ENCODE data around the gene SPATA25.
"Not testable (repeated sequence)": the region's sequence is repeated elsewhere in the genome, so short reads cannot be mapped to it uniquely, and the experiment has no call there.

SPATA25 gene

GRCh38 chr20:45887346-45887715 lies at the start of gene SPATA25:
SPATA25 (minus strand) TSS chr20:45887622; CDS start chr20:45887590, 32 bp downstream.
- DNase-seq (ENCODE audit: low spot score): no peak

- DNase-seq (ENCODE audit: low spot score): peak; percentile 41
These were observed 48.1 kb upstream of the SPATA25 start for GRCh38 chr20:45935416-45936046.

- peak; percentile 98 for DNase-seq (ENCODE audit: low spot score)
These were observed 47.4 kb upstream of the SPATA25 start, which contains the start of gene PCIF1 for GRCh38 chr20:45934586-45935415. PCIF1 (plus strand) TSS chr20:45934683; CDS start chr20:45939000, 4,317 bp downstream.

- peak; percentile 78 for DNase-seq (ENCODE audit: low spot score)
These were observed 46.7 kb upstream of the SPATA25 start for GRCh38 chr20:45934046-45934585.

GRCh38 chr20:45933266-45934045 lies 46.0 kb upstream of the SPATA25 start:
- peak; percentile 84 for DNase-seq (ENCODE audit: low spot score)

GRCh38 chr20:45931680-45932079 lies 44.3 kb upstream of the SPATA25 start:
- DNase-seq (ENCODE audit: low spot score): not testable (repeated sequence)

GRCh38 chr20:45927071-45927878 lies 39.9 kb upstream of the SPATA25 start:
- DNase-seq (ENCODE audit: low spot score): no peak

- no peak for DNase-seq (ENCODE audit: low spot score)
These were observed 39.3 kb upstream of the SPATA25 start for GRCh38 chr20:45926731-45927070.

GRCh38 chr20:45925821-45926506 lies 38.5 kb upstream of the SPATA25 start:
- no peak for DNase-seq (ENCODE audit: low spot score)

- DNase-seq (ENCODE audit: low spot score): peak; percentile 60
These were observed 37.2 kb upstream of the SPATA25 start for GRCh38 chr20:45924391-45925261.

- DNase-seq (ENCODE audit: low spot score): no peak
These were observed 34.1 kb upstream of the SPATA25 start for GRCh38 chr20:45921337-45922189.

GRCh38 chr20:45920462-45921336 lies 33.3 kb upstream of the SPATA25 start:
- no peak for DNase-seq (ENCODE audit: low spot score)

GRCh38 chr20:45919542-45920399 lies 32.3 kb upstream of the SPATA25 start:
- no peak for DNase-seq (ENCODE audit: low spot score)

GRCh38 chr20:45918779-45919537 lies 31.5 kb upstream of the SPATA25 start:
- DNase-seq (ENCODE audit: low spot score): no peak

- DNase-seq (ENCODE audit: low spot score): no peak
These were observed 30.8 kb upstream of the SPATA25 start for GRCh38 chr20:45918182-45918737.

- peak; percentile 53 for DNase-seq (ENCODE audit: low spot score)
These were observed 30.3 kb upstream of the SPATA25 start for GRCh38 chr20:45917790-45918141.

Data from Ammon's horn (tissue), 1 donor.